Measurements from ENCODE around the gene TAS2R9. TPM values are rescaled to one million over a fixed set of nuclear protein-coding genes. Genes with fewer than 3 reads are reported as not detected.

The TAS2R9 gene
- total RNA-seq, 1 experiment from 2014 or later: not detected

DNA sequence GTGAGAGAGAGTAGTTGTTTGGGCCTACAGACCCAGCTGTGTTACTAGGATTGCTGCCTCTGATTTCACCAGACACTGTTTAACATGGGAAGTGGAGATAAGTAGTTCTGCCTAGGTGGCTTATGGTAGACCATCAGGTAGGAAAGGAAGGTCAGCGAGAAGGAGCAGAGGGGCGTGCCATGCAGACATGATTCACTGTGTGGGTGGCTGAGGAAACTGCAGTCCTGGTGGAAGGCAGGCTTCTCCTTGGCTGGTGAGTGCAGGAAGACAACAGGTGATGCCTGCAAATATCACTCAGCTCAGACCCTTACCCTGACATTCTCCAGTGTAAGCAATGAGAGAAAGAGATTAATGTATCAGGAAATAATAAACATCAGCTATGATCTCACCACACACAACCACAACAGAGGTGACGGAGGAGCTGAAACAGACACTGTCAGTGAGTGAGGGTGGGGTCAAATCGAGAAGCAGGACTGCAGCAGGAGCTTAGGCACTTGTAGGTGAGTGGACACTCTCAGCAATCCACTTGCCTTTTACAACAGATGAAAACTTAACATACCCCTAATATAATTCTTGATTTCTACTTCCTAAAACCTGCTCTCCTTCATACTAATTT is 41.4 kb upstream of the TAS2R9 start:
- Histone ChIP-seq H4K91ac (ENCODE audit: insufficient read length, low read depth, low read length) (no peak overlapping the region), H3K9me3 (ENCODE audit: control insufficient read depth, low read depth, low read length) (peaks cover 8% of the 10 kb centered on the region), H2BK20ac (ENCODE audit: low read depth, low read length, poor library complexity, severe bottlenecking) (no peak overlapping the region), H3K4me1 (ENCODE audit: insufficient read depth, low read length) (no peaks in the 10 kb centered on the region), H4K20me1 (ENCODE audit: control insufficient read depth, insufficient read depth, insufficient read length) (no peaks in the 10 kb centered on the region), H4K5ac (ENCODE audit: insufficient read length, low read depth, low read length) (no peak overlapping the region), H3K23me2 (ENCODE audit: insufficient read length, low read depth, low read length, poor library complexity, severe bottlenecking) (no peaks in the 10 kb centered on the region), H4K8ac (replicated peaks; ENCODE audit: insufficient read length, low read depth, low read length) (no peak overlapping the region), H3K9ac (ENCODE audit: extremely low read depth, insufficient read length, low read length) (no peak overlapping the region), H2BK12ac (ENCODE audit: insufficient read length, low read depth, low read length) (no peak overlapping the region), H3K4ac (ENCODE audit: low read depth, low read length) (no peak overlapping the region), H3K18ac (ENCODE audit: insufficient read length, low read depth, low read length) (no peak overlapping the region), H2AK5ac (ENCODE audit: insufficient read length, low read length) (no peak overlapping the region), H2BK120ac (ENCODE audit: low read depth, low read length, poor library complexity, severe bottlenecking) (no peak overlapping the region), H3K27ac (ENCODE audit: insufficient read length, low read depth, low read length) (no peak overlapping the region), H3K4me2 (ENCODE audit: insufficient read depth, insufficient read length, low read length) (no peak overlapping the region), H2BK15ac (ENCODE audit: low read depth, low read length) (no peak overlapping the region), H3K79me1 (ENCODE audit: insufficient read depth, low read depth, low read length, poor library complexity, severe bottlenecking) (no peaks in the 10 kb centered on the region), H3K56ac (ENCODE audit: insufficient read length, low read depth, low read length) (no peak overlapping the region), H3K79me2 (ENCODE audit: insufficient read depth, low read length) (no peaks in the 10 kb centered on the region), H2AFZ (ENCODE audit: low read length) (no peak overlapping the region), H3K27me3 (ENCODE audit: insufficient read depth, low read length) (no peaks in the 10 kb centered on the region), H2BK5ac (ENCODE audit: insufficient read length, low read length) (no peak overlapping the region), H3K14ac (ENCODE audit: insufficient read depth, low read length) (no peak overlapping the region), H3K23ac (ENCODE audit: insufficient read length, low read depth, low read length) (no peak overlapping the region), H3T11ph (ENCODE audit: low read length) (no peak overlapping the region)
- TF ChIP-seq, protein P1, sequence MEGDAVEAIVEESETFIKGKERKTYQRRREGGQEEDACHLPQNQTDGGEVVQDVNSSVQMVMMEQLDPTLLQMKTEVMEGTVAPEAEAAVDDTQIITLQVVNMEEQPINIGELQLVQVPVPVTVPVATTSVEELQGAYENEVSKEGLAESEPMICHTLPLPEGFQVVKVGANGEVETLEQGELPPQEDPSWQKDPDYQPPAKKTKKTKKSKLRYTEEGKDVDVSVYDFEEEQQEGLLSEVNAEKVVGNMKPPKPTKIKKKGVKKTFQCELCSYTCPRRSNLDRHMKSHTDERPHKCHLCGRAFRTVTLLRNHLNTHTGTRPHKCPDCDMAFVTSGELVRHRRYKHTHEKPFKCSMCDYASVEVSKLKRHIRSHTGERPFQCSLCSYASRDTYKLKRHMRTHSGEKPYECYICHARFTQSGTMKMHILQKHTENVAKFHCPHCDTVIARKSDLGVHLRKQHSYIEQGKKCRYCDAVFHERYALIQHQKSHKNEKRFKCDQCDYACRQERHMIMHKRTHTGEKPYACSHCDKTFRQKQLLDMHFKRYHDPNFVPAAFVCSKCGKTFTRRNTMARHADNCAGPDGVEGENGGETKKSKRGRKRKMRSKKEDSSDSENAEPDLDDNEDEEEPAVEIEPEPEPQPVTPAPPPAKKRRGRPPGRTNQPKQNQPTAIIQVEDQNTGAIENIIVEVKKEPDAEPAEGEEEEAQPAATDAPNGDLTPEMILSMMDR (conservative IDR thresholded peaks at IDR 0.05): no peak
- Mint-ChIP-seq H3K4me3 (no peak overlapping the region), H3K9me3 (peaks cover 11 to 19% of the 10 kb centered on the region in 2 experiments), H3K4me1 (no peaks in the 10 kb centered on the region), H3K36me3 (ENCODE audit: insufficient read depth in 1 of 3, low read depth in 3 of 3) (peaks cover 18 to 26% (median 20%) of the 10 kb centered on the region in 3 experiments), H3K27ac (no peak overlapping the region), H3K27me3 (ENCODE audit: low read depth) (no peaks in the 10 kb centered on the region)
- no CpG with 5 or more reads among the region's 4 CpGs for WGBS (ENCODE audit: extremely low coverage, insufficient read length, low lambda C conversion rate)
- DNase-seq: no peak

Measured in H9 (cell line).